GM12878 (cell line): Measurements from ENCODE around the gene PRG2. TPM values are rescaled to one million over a fixed set of nuclear protein-coding genes. Genes with fewer than 3 reads are reported as not detected.

Source experiments
- ATF7 ChIP-seq: fragments of 450-650 bp; IDR thresholded peaks from 2 replicates; pipeline ENCODE4 v1.6.1; 2016; ENCODE audit warnings: low read depth, mild to moderate bottlenecking
- CBX5 ChIP-seq: sonication (generic); IDR thresholded peaks from 2 replicates; pipeline ENCODE4 v1.6.1; 2016; ENCODE audit warnings: low read depth, moderate library complexity, mild to moderate bottlenecking, inconsistent platforms
- CEBPZ ChIP-seq: fragments of 150-350 bp; IDR thresholded peaks from 2 replicates; pipeline ENCODE4 v1.6.1; 2016; ENCODE audit warnings: low read depth, low read length
- IKZF2 ChIP-seq, 2 experiments: fragments of 450-650 bp; IDR thresholded peaks; 2 replicates each; pipeline ENCODE4 v1.6.1; 2017; ENCODE audit warnings: mild to moderate bottlenecking in 2 of 2, moderate library complexity in 2 of 2
- PBX3 ChIP-seq: IDR thresholded peaks from 2 replicates; pipeline ENCODE4 v1.6.1; 2011; ENCODE audit warnings: mild to moderate bottlenecking, low read depth, low read length, moderate library complexity; ENCODE audit not compliant: insufficient replicate concordance
- polyA plus RNA-seq, 11 experiments: library from polyadenylated mRNA; depleted of rRNA in 4 of 11; unstranded in 6 of 11; stranded (reverse) in 5 of 11; fragments of >200 nt; fragmentation: Nextera tagmentation in 4 of 11; fragmentation: Illumina TruSeq in 1 of 11; extraction: Ambion mirVana in 4 of 11; extraction: Trizol in 1 of 11; gene quantifications; 1 replicate in 1 of 11; 2 replicates in 10 of 11; pipeline versions ENCODE4 v1.2.1 to v1.2.3, GENCODE V29; 2011 to 2016; ENCODE audit warnings: inconsistent platforms in 2 of 11, missing spikeins in 2 of 11, low read depth in 1 of 11
- total RNA-seq, 4 experiments: library from RNA; depleted of rRNA in 3 of 4; stranded (reverse); fragments of >200 nt in 3 of 4; fragmentation: Illumina TruSeq in 1 of 4; extraction: Trizol in 1 of 4; gene quantifications; 2 replicates each; pipeline versions ENCODE4 v1.2.1 to v1.2.3, GENCODE V29; 2013 to 2021

The PRG2 gene
- total and polyA plus RNA-seq, 10 of the 15 experiments (the other 5 are each of a cell fraction or from before 2014, with no cell fraction given), result 0.10 to 1.7 (median 0.56) TPM; not detected in 2

GRCh38 chr11:57407941-57408475 lies 17.6 kb upstream of the PRG2 start (continued):
- TF ChIP-seq PBX3 (no peak), CBX5 (no peak), IKZF2 (IDR thresholded peaks at IDR 0.05) (no peak), ATF7 (no peak), CEBPZ (no peak)
